BLaER1 treated with 17β-estradiol and CSF1 and Interleukin-3, amounts not matched to agents 10 nM and 100 nM (cell line): ENCODE results near the gene SLC24A3.
A peak's percentile ranks its signal among the peaks of the same experiment; 100 is the strongest.

ENCODE experiments used
- H3K27ac ChIP-seq, 11 experiments: shearing (Covaris generic); formaldehyde crosslinking; 2 replicates each; pipeline ENCODE4 v1.8.1; 2022
- H3K27me3 ChIP-seq, 11 experiments: shearing (Covaris generic); formaldehyde crosslinking; 2 replicates each; pipeline ENCODE4 v1.8.1; 2022
- H3K36me3 ChIP-seq, 11 experiments: shearing (Covaris generic); formaldehyde crosslinking; 2 replicates each; pipeline ENCODE4 v1.8.1; 2022
- H3K4me1 ChIP-seq, 10 experiments: shearing (Covaris generic); formaldehyde crosslinking; 2 replicates each; pipeline ENCODE4 v1.8.1; 2022
- H3K4me2 ChIP-seq, 11 experiments: shearing (Covaris generic); formaldehyde crosslinking; 2 replicates each; pipeline ENCODE4 v1.8.1; 2022
- H3K4me3 ChIP-seq, 10 experiments: shearing (Covaris generic); formaldehyde crosslinking; 2 replicates each; pipeline ENCODE4 v1.8.1; 2022
- H3K9ac ChIP-seq, 11 experiments: shearing (Covaris generic); formaldehyde crosslinking; 2 replicates each; pipeline ENCODE4 v1.8.1; 2022
- H3K9me3 ChIP-seq, 11 experiments: shearing (Covaris generic); formaldehyde crosslinking; replicated peaks in 1 of 11; 2 replicates each; pipeline ENCODE4 v1.8.1; 2022
- H4K20me1 ChIP-seq, 11 experiments: shearing (Covaris generic); formaldehyde crosslinking; 2 replicates each; pipeline ENCODE4 v1.8.1; 2022
- Cebpa-rat ChIP-seq, 11 experiments: shearing (Covaris generic); IDR thresholded peaks; 2 replicates each; pipeline ENCODE4 v1.8.1; 2022

Gene SLC24A3

DNA sequence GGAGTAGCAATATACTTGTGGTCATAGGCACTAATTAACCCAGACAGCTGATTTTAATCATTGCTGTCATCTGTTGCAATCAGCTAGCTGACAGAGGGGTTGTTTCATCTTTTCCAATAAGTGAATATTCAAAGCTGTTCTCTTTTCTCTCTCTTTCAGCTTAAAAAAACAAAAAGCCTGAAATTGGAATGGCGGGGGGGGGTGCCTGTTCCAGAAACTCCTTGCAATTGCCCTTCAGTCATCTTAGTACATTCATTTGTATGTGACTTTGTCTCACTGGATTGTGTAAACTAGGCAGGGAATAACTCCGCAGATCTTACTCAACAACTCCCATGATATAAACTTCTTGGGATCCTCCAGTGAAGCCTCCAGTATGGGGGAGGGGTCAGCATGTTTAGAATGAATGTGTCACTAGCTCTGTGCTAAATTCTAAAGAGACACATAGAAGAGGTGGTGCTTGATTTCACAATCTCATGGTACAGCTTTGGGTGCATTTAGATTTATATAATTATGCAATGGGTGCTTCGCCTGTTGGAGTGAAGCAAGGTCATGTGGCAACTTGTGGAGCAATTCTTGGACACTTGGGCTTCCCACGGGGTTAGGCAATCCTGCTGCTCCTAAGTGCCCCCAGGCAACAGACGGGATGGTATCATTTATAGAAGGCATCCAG lies 40.1 kb downstream of the SLC24A3 start:
- H3K27ac ChIP-seq, result no peak overlapping the region
- H3K36me3 ChIP-seq, result no peaks in the 10 kb centered on the region
- peak in 1 of 11 experiments; percentile 17; a peak in 1 of 22 replicates for TF ChIP-seq Cebpa-rat (IDR thresholded peaks at IDR 0.05)
- H3K9me3 ChIP-seq, result no peaks in the 10 kb centered on the region
- H3K27me3 ChIP-seq, result no peaks in the 10 kb centered on the region
- no peaks in the 10 kb centered on the region for H3K4me1 ChIP-seq
- no peak overlapping the region for H3K4me2 ChIP-seq
- no peak overlapping the region for H3K9ac ChIP-seq
- no peak overlapping the region for H3K4me3 ChIP-seq
- H4K20me1 ChIP-seq, result no peaks in the 10 kb centered on the region

DNA sequence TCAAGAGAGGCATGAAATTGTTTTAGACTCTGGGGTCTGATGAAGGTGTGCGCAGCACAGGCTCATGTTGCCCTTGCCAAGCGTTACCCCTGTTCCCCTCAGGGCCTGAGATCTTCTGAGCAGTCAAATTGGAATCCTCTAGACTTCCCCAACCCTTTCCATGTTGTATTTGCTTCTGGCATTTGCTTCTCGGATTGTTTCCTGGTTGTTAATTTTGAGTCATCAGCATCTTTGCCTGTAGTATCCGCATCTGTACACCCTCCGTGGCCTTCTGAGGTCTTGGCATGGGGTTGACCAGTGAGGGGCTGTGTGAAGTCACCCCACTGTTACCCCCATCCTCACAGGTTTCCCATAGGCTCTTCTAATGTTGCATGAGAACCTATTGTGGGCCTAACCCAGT lies 40.9 kb downstream of the SLC24A3 start:
- no peaks in the 10 kb centered on the region for H3K36me3 ChIP-seq
- no peak overlapping the region for H3K4me3 ChIP-seq
- H3K27me3 ChIP-seq, result no peaks in the 10 kb centered on the region
- TF ChIP-seq Cebpa-rat (IDR thresholded peaks at IDR 0.05), result no peak
- H3K9me3 ChIP-seq, result no peaks in the 10 kb centered on the region
- no peaks in the 10 kb centered on the region for H3K4me1 ChIP-seq
- H3K9ac ChIP-seq, result no peak overlapping the region
- no peak overlapping the region for H3K27ac ChIP-seq
- H4K20me1 ChIP-seq, result no peaks in the 10 kb centered on the region
- H3K4me2 ChIP-seq, result no peak overlapping the region

DNA sequence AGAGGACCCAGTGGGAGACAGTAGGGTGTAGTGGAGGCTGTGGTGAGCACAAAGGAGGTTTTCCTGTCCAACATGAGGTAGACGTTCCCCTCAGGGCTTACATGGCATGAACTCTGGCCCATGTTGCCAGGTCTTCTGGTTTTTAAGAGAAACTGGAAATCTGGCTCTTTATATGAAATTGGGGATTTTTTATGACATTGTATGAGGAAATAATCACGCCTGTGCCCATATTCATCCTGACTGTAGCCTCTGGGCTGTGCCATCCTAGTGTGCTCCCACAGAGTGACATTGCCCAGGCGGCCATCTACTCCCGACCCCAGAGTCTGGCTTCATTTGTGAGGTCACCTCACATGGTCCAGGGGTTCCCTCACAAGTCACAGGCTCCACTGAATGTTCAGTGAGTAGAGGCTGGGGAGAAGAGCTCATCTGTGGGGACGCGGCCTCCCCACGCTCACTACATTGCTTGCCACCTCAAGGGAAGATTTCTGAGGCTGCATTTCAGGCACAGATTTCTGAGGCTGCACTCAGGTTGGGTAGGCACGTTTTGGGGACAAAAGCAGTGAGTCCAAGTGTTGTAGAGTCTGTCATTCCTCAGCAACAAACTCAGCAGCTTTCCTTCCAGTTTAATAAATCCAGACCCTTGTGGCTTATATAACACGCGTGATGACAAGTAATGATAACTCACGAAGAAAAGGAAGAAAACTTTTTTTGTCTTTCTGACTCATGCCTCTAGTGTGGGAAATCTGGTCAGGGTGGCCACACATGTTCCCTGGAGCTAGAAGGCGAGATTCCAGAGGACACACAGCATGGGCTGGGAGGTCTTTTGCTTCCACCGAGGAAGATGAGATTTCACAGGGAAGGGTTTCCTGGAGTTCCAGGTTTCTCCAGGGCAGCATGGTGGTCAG lies 41.7 kb downstream of the SLC24A3 start:
- Histone ChIP-seq H3K27me3 (no peaks in the 10 kb centered on the region), H3K4me3 (no peak overlapping the region), H4K20me1 (no peaks in the 10 kb centered on the region), H3K36me3 (no peaks in the 10 kb centered on the region), H3K9ac (no peak overlapping the region), H3K9me3 (no peaks in the 10 kb centered on the region), H3K4me1 (no peaks in the 10 kb centered on the region), H3K27ac (no peak overlapping the region), H3K4me2 (no peak overlapping the region)
- TF ChIP-seq Cebpa-rat (IDR thresholded peaks at IDR 0.05), result no peak

DNA sequence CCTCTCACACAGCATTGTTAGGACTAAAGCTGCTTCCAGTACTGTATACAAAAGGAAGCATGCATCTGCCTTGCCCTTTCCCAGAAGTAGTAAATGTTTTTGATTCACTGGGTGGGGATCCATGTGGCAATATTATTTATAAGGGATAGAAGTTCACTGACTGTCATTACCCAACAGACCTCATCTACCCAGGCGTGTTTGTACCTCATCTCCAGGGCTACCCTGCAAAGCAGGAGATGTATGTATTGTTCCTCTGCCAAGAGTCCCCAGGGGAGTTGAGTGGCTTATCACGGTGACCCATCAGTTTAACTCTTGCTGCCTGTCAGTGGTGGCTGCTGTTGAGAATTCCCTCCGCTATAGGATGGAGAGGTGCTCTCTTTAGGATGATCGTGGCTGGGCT lies 42.5 kb downstream of the SLC24A3 start:
- TF ChIP-seq Cebpa-rat (IDR thresholded peaks at IDR 0.05), result no peak
- Histone ChIP-seq H3K4me1 (no peaks in the 10 kb centered on the region), H3K27me3 (no peaks in the 10 kb centered on the region), H4K20me1 (no peaks in the 10 kb centered on the region), H3K27ac (no peak overlapping the region), H3K4me2 (no peak overlapping the region), H3K9me3 (no peaks in the 10 kb centered on the region), H3K4me3 (no peak overlapping the region), H3K9ac (no peak overlapping the region), H3K36me3 (no peaks in the 10 kb centered on the region)

DNA sequence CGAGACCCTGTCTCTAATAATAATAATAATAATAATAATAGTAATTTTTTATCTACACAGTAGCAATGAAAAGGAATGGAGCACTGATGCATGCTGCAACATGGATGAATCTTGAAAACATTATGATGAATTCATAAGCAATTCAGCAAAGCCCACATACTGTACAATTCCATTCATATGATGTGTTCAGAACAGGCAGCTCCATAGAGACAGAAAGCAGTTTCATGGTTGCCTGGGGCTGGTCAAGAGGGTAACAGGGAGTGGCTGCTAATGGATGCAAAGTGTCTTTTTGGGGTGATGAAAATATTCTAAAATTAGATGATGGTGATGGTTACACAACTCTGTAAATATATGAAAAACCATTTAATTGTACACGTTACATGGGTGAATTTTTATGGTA lies 43.6 kb downstream of the SLC24A3 start:
- Histone ChIP-seq H3K4me1 (no peaks in the 10 kb centered on the region), H3K36me3 (no peaks in the 10 kb centered on the region), H3K27ac (no peak overlapping the region), H3K27me3 (no peaks in the 10 kb centered on the region), H4K20me1 (no peaks in the 10 kb centered on the region), H3K9me3 (no peaks in the 10 kb centered on the region), H3K4me2 (no peak overlapping the region), H3K4me3 (no peak overlapping the region), H3K9ac (no peak overlapping the region)
- no peak for TF ChIP-seq Cebpa-rat (IDR thresholded peaks at IDR 0.05)

DNA sequence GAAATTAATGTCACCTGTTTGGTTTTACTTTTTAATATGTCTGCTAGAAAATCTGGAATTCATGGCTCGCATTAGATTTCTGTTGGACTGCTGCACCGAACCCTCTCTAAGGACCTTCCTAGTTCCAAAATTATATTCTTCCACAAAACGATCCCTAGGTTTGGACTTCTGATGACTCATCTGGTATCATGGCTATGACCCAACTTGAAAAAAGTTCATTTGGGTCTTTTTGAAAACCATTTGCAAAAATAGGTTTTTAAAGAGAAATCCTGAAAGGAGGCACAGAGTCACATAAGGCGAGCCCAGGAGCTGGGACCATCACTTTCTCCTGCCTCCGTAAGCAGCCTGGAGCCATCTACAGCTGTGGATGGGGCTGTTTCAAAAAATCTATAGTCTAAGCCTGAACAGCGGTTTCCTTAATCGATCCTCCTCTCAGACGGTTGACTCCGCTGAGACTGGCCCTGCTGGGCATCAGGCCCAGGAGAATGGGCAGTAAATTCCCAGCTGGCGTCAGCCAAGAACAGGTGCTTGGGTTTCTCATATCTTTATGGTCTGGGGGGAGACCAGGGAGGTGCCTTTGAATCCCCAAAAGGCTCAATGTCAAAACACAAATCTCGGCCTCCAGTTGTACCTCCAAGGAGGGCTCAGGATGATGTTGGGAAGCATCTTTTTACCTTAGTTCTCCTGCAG lies 44.6 kb downstream of the SLC24A3 start:
- TF ChIP-seq Cebpa-rat (IDR thresholded peaks at IDR 0.05), result no peak
- Histone ChIP-seq H3K9me3 (no peaks in the 10 kb centered on the region), H3K36me3 (no peaks in the 10 kb centered on the region)

DNA sequence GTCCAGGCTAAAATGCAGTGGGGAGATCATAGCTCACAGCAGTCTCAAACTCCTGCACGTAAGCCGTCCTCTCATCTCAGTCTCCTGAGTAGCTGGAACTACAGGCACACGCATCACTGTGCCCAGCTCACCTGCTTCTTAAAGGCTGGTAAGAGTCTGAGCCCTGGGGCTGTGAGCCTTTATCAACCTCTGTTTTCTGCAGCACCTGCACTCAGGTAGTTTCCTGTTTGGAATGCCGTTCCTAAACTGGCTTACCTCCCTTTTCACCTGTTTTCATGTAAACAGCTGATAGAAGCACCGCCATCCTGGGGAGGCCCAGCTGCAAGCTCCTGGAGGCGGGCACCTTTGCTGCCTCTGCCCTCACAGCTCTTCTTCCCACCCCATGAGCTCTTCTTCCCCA lies 45.4 kb downstream of the SLC24A3 start:
- no peaks in the 10 kb centered on the region for H3K27me3 ChIP-seq
- no peak overlapping the region for H3K4me3 ChIP-seq
- no peaks in the 10 kb centered on the region for H4K20me1 ChIP-seq
- no peak overlapping the region for H3K27ac ChIP-seq
- H3K4me2 ChIP-seq, result no peak overlapping the region
- no peaks in the 10 kb centered on the region for H3K4me1 ChIP-seq
- no peak overlapping the region for H3K9ac ChIP-seq
- H3K9me3 ChIP-seq, result no peaks in the 10 kb centered on the region
- no peak for TF ChIP-seq Cebpa-rat (IDR thresholded peaks at IDR 0.05)
- no peaks in the 10 kb centered on the region for H3K36me3 ChIP-seq

More for the DNA sequence above, 44.6 kb downstream of the SLC24A3 start:
- no peak overlapping the region for H3K4me2 ChIP-seq
- H3K27me3 ChIP-seq, result no peaks in the 10 kb centered on the region
- H3K4me3 ChIP-seq, result no peak overlapping the region
- H3K9ac ChIP-seq, result no peak overlapping the region
- no peak overlapping the region for H3K27ac ChIP-seq
- no peaks in the 10 kb centered on the region for H4K20me1 ChIP-seq
- no peaks in the 10 kb centered on the region for H3K4me1 ChIP-seq

DNA sequence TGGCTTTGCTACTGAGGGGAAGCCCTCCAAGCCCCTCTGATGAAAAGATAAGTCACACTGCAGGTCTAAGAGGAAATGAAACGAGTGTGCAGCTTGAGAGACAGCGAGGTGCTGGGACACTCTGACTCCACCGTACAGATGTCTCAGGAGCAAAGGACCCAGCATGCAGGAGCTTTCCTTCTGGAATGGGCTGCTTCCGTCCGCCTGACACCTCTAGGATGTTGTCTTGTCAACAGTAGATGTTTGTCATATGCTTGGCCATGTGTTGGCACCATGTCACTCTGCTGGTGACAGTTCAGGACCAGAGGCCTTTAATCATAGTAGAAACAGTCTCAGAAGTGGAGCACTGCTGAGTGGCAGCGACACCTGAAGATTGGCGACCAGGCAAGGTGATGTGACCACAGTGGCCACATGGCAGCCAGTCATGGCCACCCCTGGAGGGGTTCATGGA lies 46.7 kb downstream of the SLC24A3 start:
- Histone ChIP-seq H4K20me1 (no peaks in the 10 kb centered on the region), H3K4me2 (no peak overlapping the region), H3K36me3 (no peaks in the 10 kb centered on the region), H3K4me3 (no peak overlapping the region), H3K4me1 (no peaks in the 10 kb centered on the region), H3K9ac (no peak overlapping the region), H3K27ac (no peak overlapping the region), H3K27me3 (no peaks in the 10 kb centered on the region), H3K9me3 (no peaks in the 10 kb centered on the region)
- TF ChIP-seq Cebpa-rat (IDR thresholded peaks at IDR 0.05), result no peak

DNA sequence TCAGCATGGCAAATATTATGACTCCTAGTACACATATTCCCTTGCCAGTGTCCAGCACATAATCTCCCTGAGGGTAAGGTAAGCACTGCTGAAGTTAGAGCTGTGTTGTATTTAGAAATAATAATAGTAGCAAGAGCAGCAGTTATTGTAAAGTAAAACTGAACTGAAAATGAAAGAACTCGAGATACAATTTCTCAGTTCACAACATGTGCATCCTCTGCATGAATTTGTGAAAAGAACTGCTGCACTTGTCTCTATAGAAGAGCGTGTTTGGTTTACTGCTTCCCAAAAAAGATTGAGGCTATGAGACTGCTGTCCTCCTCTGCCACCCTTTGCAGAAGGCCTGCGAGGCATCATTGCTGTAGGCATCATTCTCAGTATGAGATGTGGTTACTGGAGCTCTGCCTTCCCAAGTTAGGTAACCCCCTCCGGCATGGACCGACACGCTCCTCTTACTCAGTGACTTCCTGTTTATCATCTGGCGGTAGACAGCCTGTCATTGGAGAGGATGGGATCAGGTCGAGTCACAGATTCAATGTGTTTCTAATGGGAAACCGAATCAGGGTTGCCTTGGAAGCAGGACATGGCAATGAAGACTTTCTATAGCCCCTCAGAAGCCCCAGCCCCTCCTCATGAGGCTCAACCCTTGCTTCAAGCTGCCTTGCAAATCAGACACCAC lies 48.1 kb downstream of the SLC24A3 start:
- no peaks in the 10 kb centered on the region for H3K4me1 ChIP-seq
- H3K9ac ChIP-seq, result no peak overlapping the region
- no peak for TF ChIP-seq Cebpa-rat (IDR thresholded peaks at IDR 0.05)
- no peaks in the 10 kb centered on the region for H3K27me3 ChIP-seq
- no peak overlapping the region for H3K4me2 ChIP-seq
- no peak overlapping the region for H3K4me3 ChIP-seq
- H3K36me3 ChIP-seq, result no peaks in the 10 kb centered on the region
- H3K27ac ChIP-seq, result no peak overlapping the region
- H4K20me1 ChIP-seq, result no peaks in the 10 kb centered on the region
- no peaks in the 10 kb centered on the region for H3K9me3 ChIP-seq
